ENCODE results near the gene ZNF691. TPM values are rescaled to one million over a fixed set of nuclear protein-coding genes. Genes with fewer than 3 reads are reported as not detected.

ZNF691 gene
- polyA plus RNA-seq, 1 donor = 10.8 TPM

Other genes with a start within 250 kb of the ZNF691 start
- 37.9 TPM for gene PPIH, start 188.2 kb upstream of the ZNF691 start, polyA plus RNA-seq (ENCODE audit: insufficient read length)
- gene YBX1, start 164.2 kb upstream of the ZNF691 start, polyA plus RNA-seq (ENCODE audit: insufficient read length) = 921 TPM
- gene CLDN19, start 106.4 kb upstream of the ZNF691 start, polyA plus RNA-seq (ENCODE audit: insufficient read length) = 0.34 TPM
- 57.1 TPM for gene P3H1, start 79.6 kb upstream of the ZNF691 start, polyA plus RNA-seq (ENCODE audit: insufficient read length)
- 8.2 TPM for gene C1orf50, start 79.4 kb upstream of the ZNF691 start, polyA plus RNA-seq (ENCODE audit: insufficient read length)
- gene TMEM269, start 61.6 kb upstream of the ZNF691 start, polyA plus RNA-seq (ENCODE audit: insufficient read length) = 0.83 TPM
- 9.0 TPM for gene ERMAP, start 29.5 kb upstream of the ZNF691 start, polyA plus RNA-seq (ENCODE audit: insufficient read length)
- 43.2 TPM for gene SVBP, start 29.2 kb upstream of the ZNF691 start, polyA plus RNA-seq (ENCODE audit: insufficient read length)
- gene SLC2A1, start 112.3 kb downstream of the ZNF691 start, polyA plus RNA-seq (ENCODE audit: insufficient read length) = 22.1 TPM